Measurements from ENCODE around the gene ARID1B.

- TF ChIP-seq CTCF (conservative IDR thresholded peaks at IDR 0.05; ENCODE audit: low read depth, low read length) (no peak), MXI1 (IDR thresholded peaks at IDR 0.05; ENCODE audit: borderline replicate concordance, low read depth, low read length) (no peak), POLR2A (IDR thresholded peaks at IDR 0.05; ENCODE audit: low read depth, low read length) (no peak), RCOR1 (IDR thresholded peaks at IDR 0.05; ENCODE audit: insufficient replicate concordance, low read length) (no peak), FOS (IDR thresholded peaks at IDR 0.05; ENCODE audit: low read depth, low read length) (no peak), BHLHE40 (IDR thresholded peaks at IDR 0.05; ENCODE audit: low read depth, low read length) (no peak), SMC3 (IDR thresholded peaks at IDR 0.05; ENCODE audit: low read depth, low read length) (no peak), MAZ (IDR thresholded peaks at IDR 0.05; ENCODE audit: borderline replicate concordance, low read depth, low read length) (no peak), CEBPB (IDR thresholded peaks at IDR 0.05; ENCODE audit: low read depth, low read length) (no peak), USF2 (IDR thresholded peaks at IDR 0.05; ENCODE audit: low read depth, low read length) (no peak), NFE2L2 (IDR thresholded peaks at IDR 0.05; ENCODE audit: low read depth, low read length) (no peak), RFX5 (IDR thresholded peaks at IDR 0.05; ENCODE audit: low read depth, low read length) (no peak), ELK1 (IDR thresholded peaks at IDR 0.05; ENCODE audit: borderline replicate concordance, low read depth, low read length) (no peak), RAD21 (IDR thresholded peaks at IDR 0.05; ENCODE audit: low read length) (no peak)
Measured at GRCh38 chr6:157061770-157062594, 284.8 kb downstream of the ARID1B start.

Measured in IMR-90 (cell line).